Mesenteric fat pad (tissue), 1 donor: ENCODE measurements around the gene KICS2. TPM values are rescaled to one million over a fixed set of nuclear protein-coding genes. Genes with fewer than 3 reads are reported as not detected.

Source experiments
- DNase-seq: peaks from one replicate; pipeline ENCODE4 v3.0.0-alpha.2; 2020; ENCODE audit warnings: low spot score
- long read RNA-seq: library from polyadenylated mRNA; unstranded; transcript quantifications from one replicate; pipeline ENCODE4 v2.0.0, GENCODE V29; 2020
- total RNA-seq: library from RNA; stranded (reverse); fragmentation: NEBNext Ultra II Directional; extraction: Animal tissue kit (Norgen Biotek cat#: 25700); gene quantifications from one replicate; pipeline ENCODE4 v1.2.1, GENCODE V29; 2021
- donor health status: DM: yes; HTN: yes; CAD: no.

The KICS2 gene
- total RNA-seq = 6.8 TPM
- long read RNA-seq, full-length matches to known transcripts = 7 of 8 reads
- long read RNA-seq, partial matches to known transcripts = 0 of 8 reads
- long read RNA-seq, other reads (novel, unspliced or antisense) = 1 of 8 reads

GRCh38 chr12:64222009-64222765, at the start of gene KICS2:
KICS2 (minus strand) TSS chr12:64222296; CDS start chr12:64222237, 59 bp downstream.
- DNase-seq = peak; percentile 96

DNA sequence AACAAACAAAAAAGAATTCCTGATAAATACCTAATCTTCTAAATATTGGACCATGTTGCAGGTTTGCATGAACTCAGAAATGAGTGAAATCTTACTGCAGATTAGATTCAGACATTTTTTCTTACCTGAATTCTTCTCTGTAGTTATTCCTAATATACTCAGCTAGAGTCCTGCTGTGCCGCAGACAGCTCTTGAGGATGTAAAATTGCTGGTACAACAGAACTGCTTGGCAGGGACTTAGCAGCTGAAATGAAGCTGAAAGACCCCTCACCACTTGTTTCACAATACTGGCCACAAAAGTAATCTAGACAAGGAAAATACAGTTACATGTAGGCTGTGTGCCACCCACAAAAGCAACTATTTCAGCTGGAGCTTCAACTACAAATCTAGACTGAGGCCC, 48.3 kb upstream of the KICS2 start:
- DNase-seq = no peak

DNA sequence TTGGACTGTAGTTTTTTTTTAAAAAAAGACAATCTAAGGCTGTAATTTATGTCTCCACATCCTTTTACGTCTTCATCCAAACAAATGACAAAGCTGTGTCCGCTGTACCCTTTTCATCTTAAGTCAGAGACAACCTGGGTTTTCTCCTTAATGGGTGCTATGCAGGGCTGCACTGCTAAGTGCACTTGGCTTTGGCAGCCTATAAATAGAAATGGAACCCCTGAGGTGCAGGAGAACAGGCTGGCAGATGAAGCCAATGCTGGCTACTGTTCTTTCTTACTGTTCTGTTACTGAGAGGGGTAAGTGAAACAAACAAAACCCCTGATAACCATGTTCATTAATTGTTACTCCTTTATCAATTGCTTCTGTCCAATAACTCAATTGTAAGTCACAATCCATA, 47.1 kb upstream of the KICS2 start:
- no peak for DNase-seq

DNA sequence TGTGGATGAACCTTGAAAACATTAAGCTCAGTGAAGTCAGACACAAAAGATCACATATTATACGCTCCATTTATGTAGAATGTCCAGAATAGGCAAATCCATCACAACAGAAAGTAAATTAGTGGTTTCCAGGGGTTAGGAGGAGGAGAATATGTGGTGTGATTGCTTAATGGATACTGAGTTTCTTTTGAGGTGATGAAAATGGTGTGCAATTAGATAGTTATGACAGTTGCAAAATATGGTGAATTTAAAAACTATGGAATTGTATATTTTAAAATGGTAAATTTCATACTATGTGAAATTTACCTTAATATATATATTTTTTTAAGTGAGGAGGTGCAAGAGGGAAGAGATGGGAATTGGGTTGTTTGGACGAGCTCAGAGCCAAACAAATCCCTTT, 46.3 kb upstream of the KICS2 start:
- DNase-seq = no peak

DNA sequence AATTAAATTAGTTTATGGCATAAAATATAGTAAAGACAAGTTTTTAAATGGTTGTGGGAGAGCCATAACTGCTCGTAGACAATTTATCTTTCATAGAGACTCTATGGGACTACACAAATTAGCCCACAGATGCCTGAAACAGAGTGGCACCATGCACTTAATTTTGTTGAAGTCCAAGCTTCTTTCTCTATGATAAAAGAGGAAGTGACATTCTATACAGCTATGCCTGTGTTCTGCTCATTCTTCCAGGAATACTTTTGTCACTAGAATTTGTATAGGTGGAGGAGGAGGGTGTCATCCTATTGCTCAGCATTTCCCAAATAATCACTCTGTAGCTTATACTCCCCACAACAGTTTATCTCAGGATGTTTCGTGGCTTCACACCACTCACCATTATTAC, 43.7 kb upstream of the KICS2 start:
- DNase-seq = no peak

DNA sequence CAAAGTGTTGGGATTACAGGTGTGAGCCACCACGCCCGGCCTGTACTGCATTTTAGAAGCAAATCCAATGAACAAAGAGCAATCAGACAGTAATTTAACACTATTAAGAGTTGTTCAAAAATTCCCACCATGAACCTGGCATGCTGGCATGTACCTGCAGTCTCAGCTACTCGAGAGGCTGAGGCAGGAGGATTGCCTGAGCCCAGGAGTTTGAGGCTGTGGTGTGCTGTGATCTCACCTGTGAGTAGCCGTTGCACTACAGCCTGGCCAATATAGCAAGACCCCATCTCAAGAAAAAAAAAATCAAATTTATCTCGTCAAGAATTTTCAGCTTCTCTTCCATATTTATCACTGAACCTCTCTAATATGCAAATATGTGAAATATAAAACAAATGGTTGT, 39.7 kb upstream of the KICS2 start:
- no peak for DNase-seq

- DNase-seq = no peak
Measured at GRCh38 chr12:64258576-64258975, 36.5 kb upstream of the KICS2 start.

GRCh38 chr12:64256166-64256800, 34.2 kb upstream of the KICS2 start:
- DNase-seq = no peak

DNA sequence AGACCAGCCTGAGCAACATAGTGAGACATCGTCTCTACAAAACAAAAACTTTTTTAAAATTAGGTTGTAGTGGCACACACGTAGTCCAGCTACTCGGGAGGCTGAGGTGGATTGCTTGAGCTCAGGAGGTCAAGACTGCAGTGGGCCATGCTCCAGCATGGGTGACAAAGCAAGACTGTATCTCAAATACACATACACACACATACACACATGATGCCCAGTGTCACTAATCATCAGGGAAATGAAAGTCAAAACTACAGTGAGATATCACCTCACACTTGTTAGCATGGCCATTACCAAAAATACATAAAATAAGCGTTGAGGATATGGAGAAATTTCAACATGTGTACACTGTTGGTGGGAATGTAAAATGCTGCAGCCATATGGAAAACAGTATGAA, 33.2 kb upstream of the KICS2 start:
- no peak for DNase-seq

DNA sequence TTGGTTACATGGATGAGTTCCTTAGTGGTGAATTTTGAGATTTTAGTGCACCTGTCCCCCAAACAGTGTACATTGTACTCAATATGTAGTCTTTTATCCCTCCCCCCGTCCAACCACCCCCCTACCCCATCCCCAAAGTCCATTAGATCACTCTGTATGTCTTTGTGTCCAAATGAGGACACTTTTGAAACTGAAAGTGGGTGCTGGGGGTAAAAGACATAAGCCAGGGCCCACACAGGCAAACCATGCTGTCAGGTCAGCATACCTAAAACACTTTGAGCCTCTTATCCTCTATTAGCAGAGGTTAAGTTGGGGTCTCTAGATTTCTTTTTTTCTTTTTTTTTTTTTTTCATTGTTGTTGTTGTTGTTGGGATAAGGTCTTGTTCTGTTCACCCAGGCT, 31.3 kb upstream of the KICS2 start:
- no peak for DNase-seq

- no peak for DNase-seq
Measured at GRCh38 chr12:64252681-64253080, 30.6 kb upstream of the KICS2 start.

DNA sequence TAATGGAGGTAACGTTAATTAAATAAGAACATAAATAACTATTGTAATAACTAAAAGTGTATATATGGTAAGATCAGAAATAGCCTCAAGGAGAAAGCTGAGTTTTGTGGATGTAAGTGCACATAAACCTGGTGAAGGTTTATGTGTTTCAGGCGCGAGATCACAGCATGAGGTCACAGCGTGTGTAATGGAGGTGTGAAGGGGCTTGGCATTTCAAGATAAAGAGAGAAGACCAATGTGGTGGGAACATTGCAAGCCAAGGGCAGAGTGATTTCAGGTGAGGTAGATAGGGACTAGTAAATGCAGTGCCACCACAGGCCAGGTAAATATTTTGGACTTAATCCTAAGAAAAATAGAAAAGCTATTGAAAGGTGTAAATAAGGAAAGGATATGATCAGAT, 21.7 kb upstream of the KICS2 start:
- DNase-seq = no peak

GRCh38 chr12:64240781-64241180, 18.7 kb upstream of the KICS2 start:
- no peak for DNase-seq

DNA sequence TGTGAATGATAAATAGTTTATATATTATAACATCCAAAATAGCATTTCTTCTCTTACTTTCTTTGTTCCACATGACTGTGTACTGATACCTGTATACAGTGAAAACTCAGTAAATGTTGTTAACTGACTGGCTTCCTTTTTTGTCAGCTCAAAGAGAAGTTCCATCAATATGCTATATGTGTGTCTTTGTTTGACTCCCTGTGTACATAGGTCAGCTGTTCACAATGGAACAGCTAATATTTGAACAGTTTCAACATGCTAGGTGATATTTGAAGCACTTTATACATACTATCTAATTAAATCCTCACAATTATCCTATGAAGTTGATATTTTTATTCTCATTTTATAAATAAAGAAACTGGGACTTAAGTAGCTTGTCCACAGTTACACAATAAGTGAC, 15.3 kb upstream of the KICS2 start:
- DNase-seq = no peak

GRCh38 chr12:64236549-64236948, 14.5 kb upstream of the KICS2 start:
- no peak for DNase-seq

- no peak for DNase-seq
Measured at GRCh38 chr12:64232196-64232595, 10.1 kb upstream of the KICS2 start.

GRCh38 chr12:64229796-64230195, 7.7 kb upstream of the KICS2 start:
- no peak for DNase-seq

DNA sequence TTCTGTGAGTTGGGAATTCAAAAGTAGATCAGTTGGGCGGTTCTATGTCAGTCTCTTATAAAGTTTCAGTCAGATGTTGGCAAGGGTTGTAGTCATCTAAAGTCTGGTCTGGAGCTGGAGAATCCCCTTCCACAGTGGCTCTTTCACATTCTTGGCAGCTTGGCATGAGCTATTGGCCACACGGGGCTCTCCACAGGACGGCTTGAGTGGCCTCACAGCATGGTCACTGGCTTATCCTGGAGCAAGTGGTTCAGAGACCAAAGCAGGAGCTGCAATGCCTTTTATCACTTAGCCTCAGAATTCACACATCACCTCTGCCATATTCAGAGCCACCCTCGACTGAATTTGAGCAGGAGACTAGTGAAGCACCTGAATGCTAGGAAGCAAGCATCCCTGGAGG, 7.1 kb upstream of the KICS2 start:
- no peak for DNase-seq

DNA sequence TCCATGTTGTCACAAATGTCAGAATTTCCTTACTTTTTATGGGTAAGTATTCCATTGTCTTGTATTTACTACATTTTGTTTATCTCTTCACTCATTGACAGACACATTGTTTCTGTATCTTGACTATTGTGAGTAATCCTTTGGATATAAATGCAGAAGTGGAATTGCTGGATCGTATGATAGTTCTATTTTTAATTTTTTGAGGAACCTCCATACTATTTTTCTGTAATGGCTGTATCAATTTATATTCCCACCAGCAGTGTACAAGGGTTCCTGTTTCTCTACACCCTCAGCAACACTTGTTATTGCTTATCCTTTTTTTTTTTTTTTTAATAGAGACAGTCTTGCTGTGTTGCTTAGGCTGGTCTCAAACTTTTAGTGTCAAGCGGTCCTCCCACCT, 3.5 kb upstream of the KICS2 start:
- no peak for DNase-seq

DNA sequence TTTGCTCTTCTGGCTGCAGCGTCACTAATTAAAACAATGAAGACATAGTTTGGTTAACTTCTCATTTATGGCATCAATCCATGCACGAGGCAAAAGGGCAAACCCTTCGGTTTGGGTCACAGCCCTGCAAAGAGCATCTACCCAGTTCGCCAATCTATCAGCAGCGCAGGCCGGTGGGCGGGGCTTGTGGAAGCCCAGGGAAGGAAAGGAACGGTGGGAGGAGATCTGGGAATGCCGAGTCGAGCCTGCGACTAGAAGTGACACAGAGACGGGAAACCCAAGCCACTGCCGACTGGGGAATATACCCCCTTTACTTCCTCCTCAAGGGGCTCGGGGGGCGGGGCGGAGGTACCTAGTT, 466 bp downstream of the KICS2 start:
- peak; percentile 94 for DNase-seq

- DNase-seq = no peak
Measured at GRCh38 chr12:64220046-64220445, 2.0 kb downstream of the KICS2 start.

- no peak for DNase-seq
Measured at GRCh38 chr12:64219145-64219544, 3.0 kb downstream of the KICS2 start.

- no peak for DNase-seq
Measured at GRCh38 chr12:64218597-64218996, 3.5 kb downstream of the KICS2 start.
